UCSD-AML1 (cell line): ENCODE results near the gene RDH16.
"Not testable (repeated sequence)": the region's sequence is repeated elsewhere in the genome, so short reads cannot be mapped to it uniquely, and the experiment has no call there.

Experiments used
- DNase-seq: peaks from one replicate; lab custom pipeline; 2025; ENCODE audit not compliant: unreplicated experiment; lab: John Stamatoyannopoulos, UW

Gene RDH16

GRCh38 chr12:56927281-56927680, 30.1 kb downstream of the RDH16 start:
- no peak for DNase-seq

GRCh38 chr12:56922031-56922430, 35.4 kb downstream of the RDH16 start:
- DNase-seq, result peak; percentile 31

GRCh38 chr12:56921346-56921745, 36.1 kb downstream of the RDH16 start:
- no peak for DNase-seq

- DNase-seq, result not testable (repeated sequence)
Measured at GRCh38 chr12:56918139-56918538, 39.3 kb downstream of the RDH16 start.

GRCh38 chr12:56916996-56917333, 40.4 kb downstream of the RDH16 start:
- no peak for DNase-seq

- no peak for DNase-seq
Measured at GRCh38 chr12:56916296-56916995, 41.0 kb downstream of the RDH16 start.

- no peak for DNase-seq
Measured at GRCh38 chr12:56914724-56915123, 42.7 kb downstream of the RDH16 start.

- DNase-seq, result no peak
Measured at GRCh38 chr12:56914256-56914655, 43.2 kb downstream of the RDH16 start.

- not testable (repeated sequence) for DNase-seq
Measured at GRCh38 chr12:56909403-56909802, 48.0 kb downstream of the RDH16 start.

- no peak for DNase-seq
Measured at GRCh38 chr12:56908136-56908535, 49.3 kb downstream of the RDH16 start.

- no peak for DNase-seq
Measured at GRCh38 chr12:56905852-56906251, 51.6 kb downstream of the RDH16 start.

GRCh38 chr12:56903374-56903773, 54.0 kb downstream of the RDH16 start:
- DNase-seq, result no peak
